ENCODE measurements around the gene PHACTR1. TPM values are rescaled to one million over a fixed set of nuclear protein-coding genes. Genes with fewer than 3 reads are reported as not detected.

PHACTR1 gene
- total and polyA plus RNA-seq, 9 of the 15 experiments (the other 6 are each of a cell fraction or from before 2014, with no cell fraction given) = 11.5 to 32.6 (median 22.0) TPM

DNA sequence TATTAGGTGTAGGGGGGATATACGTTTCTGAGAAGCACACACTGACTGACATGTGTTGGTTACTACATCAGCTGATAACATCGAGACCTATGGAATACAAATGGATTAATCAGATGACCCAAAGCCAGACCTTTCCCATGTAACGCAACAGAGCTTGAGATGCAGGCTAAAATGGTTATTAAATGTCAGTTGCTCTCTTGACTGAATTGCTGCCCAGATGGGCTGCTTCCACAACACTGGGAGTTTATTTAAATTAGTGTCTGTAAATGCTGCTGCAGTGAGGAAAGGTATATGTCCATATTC, 298.8 kb downstream of the PHACTR1 start (continued):
- TF ChIP-seq, protein P1, sequence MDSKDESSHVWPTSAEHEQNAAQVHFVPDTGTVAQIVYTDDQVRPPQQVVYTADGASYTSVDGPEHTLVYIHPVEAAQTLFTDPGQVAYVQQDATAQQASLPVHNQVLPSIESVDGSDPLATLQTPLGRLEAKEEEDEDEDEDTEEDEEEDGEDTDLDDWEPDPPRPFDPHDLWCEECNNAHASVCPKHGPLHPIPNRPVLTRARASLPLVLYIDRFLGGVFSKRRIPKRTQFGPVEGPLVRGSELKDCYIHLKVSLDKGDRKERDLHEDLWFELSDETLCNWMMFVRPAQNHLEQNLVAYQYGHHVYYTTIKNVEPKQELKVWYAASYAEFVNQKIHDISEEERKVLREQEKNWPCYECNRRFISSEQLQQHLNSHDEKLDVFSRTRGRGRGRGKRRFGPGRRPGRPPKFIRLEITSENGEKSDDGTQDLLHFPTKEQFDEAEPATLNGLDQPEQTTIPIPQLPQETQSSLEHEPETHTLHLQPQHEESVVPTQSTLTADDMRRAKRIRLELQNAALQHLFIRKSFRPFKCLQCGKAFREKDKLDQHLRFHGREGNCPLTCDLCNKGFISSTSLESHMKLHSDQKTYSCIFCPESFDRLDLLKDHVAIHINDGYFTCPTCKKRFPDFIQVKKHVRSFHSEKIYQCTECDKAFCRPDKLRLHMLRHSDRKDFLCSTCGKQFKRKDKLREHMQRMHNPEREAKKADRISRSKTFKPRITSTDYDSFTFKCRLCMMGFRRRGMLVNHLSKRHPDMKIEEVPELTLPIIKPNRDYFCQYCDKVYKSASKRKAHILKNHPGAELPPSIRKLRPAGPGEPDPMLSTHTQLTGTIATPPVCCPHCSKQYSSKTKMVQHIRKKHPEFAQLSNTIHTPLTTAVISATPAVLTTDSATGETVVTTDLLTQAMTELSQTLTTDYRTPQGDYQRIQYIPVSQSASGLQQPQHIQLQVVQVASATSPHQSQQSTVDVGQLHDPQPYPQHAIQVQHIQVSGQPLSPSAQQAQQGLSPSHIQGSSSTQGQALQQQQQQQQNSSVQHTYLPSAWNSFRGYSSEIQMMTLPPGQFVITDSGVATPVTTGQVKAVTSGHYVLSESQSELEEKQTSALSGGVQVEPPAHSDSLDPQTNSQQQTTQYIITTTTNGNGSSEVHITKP (IDR thresholded peaks at IDR 0.05; ENCODE audit: partially characterized antibody) = no peak
- TF ChIP-seq MTA3 (IDR thresholded peaks at IDR 0.05; ENCODE audit: borderline replicate concordance) (no peak), ZNF79 (CRISPR knock-in tag; IDR thresholded peaks at IDR 0.05; ENCODE audit: low read depth) (no peak), MTA2 (IDR thresholded peaks at IDR 0.05; ENCODE audit: low read depth) (no peak), MCM7 (IDR thresholded peaks at IDR 0.05) (no peak), ZNF12 (CRISPR knock-in tag; IDR thresholded peaks at IDR 0.05) (no peak), RFX7 (CRISPR knock-in tag; IDR thresholded peaks at IDR 0.05) (no peak), YBX1 (IDR thresholded peaks at IDR 0.05) (no peak), WHSC1 (IDR thresholded peaks at IDR 0.05; ENCODE audit: low read length) (no peak), SP1 (CRISPR knock-in tag; IDR thresholded peaks at IDR 0.05) (no peak)
- TF ChIP-seq, protein P2, sequence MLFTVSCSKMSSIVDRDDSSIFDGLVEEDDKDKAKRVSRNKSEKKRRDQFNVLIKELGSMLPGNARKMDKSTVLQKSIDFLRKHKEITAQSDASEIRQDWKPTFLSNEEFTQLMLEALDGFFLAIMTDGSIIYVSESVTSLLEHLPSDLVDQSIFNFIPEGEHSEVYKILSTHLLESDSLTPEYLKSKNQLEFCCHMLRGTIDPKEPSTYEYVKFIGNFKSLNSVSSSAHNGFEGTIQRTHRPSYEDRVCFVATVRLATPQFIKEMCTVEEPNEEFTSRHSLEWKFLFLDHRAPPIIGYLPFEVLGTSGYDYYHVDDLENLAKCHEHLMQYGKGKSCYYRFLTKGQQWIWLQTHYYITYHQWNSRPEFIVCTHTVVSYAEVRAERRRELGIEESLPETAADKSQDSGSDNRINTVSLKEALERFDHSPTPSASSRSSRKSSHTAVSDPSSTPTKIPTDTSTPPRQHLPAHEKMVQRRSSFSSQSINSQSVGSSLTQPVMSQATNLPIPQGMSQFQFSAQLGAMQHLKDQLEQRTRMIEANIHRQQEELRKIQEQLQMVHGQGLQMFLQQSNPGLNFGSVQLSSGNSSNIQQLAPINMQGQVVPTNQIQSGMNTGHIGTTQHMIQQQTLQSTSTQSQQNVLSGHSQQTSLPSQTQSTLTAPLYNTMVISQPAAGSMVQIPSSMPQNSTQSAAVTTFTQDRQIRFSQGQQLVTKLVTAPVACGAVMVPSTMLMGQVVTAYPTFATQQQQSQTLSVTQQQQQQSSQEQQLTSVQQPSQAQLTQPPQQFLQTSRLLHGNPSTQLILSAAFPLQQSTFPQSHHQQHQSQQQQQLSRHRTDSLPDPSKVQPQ (CRISPR knock-in tag; IDR thresholded peaks at IDR 0.05; ENCODE audit: borderline replicate concordance) = no peak
